T-helper 17 cell (primary cell): ENCODE results near the gene UCK2. TPM values are rescaled to one million over a fixed set of nuclear protein-coding genes. Genes with fewer than 3 reads are reported as not detected.

Experiments
- ATAC-seq: fragments of 150-1000 bp; cut with Tn5 transposase; 2 replicates; pipeline ENCODE4 v1.10.0; 2021; ENCODE audit warnings: mild to moderate bottlenecking, moderate library complexity
- DNase-seq, 3 donors: peaks; one replicate each; pipeline versions ENCODE4 v3.0.0 to v3.0.0-alpha.2; 2020 to 2021
- H3K9me3 ChIP-seq: one replicate; pipeline ENCODE4 v1.7.0; 2013; ENCODE audit warnings: low read length, mild to moderate bottlenecking; ENCODE audit not compliant: control insufficient read depth, poor library complexity, severe bottlenecking
- H3K27ac Mint-ChIP-seq: one replicate; pipeline ENCODE4 v1.8.0; 2022; ENCODE audit warnings: mild to moderate bottlenecking, moderate library complexity, mixed read lengths
- H3K27me3 Mint-ChIP-seq: one replicate; pipeline ENCODE4 v1.8.0; 2022; ENCODE audit warnings: mixed read lengths
- H3K36me3 Mint-ChIP-seq: one replicate; pipeline ENCODE4 v1.8.0; 2022; ENCODE audit warnings: low read depth, mixed read lengths
- H3K4me1 Mint-ChIP-seq: one replicate; pipeline ENCODE4 v1.8.0; 2022; ENCODE audit warnings: mild to moderate bottlenecking, mixed read lengths
- H3K4me3 Mint-ChIP-seq: one replicate; pipeline ENCODE4 v1.8.0; 2022; ENCODE audit warnings: mild to moderate bottlenecking, moderate library complexity, mixed read lengths
- total RNA-seq, 4 donors: library from RNA in 2 of 4; stranded (reverse) in 2 of 4; gene quantifications; one replicate each; pipeline ENCODE4 v1.2.3 and lab custom pipeline; 2022 to 2026

Gene UCK2
- total RNA-seq, 2 donors from 2014 or later = 3.3 to 5.6 TPM

- H3K4me1 Mint-ChIP-seq = peaks cover 2% of the 10 kb centered on the region
- H3K27ac Mint-ChIP-seq = no peak overlapping the region
- ATAC-seq = no peak
- no peak for DNase-seq
- H3K9me3 ChIP-seq = no peaks in the 10 kb centered on the region
- no peak overlapping the region for H3K4me3 Mint-ChIP-seq
- H3K36me3 Mint-ChIP-seq = peaks cover 2% of the 10 kb centered on the region
- H3K27me3 Mint-ChIP-seq = peaks cover 42% of the 10 kb centered on the region
Measured at GRCh38 chr1:165937829-165938228, 110.4 kb downstream of the UCK2 start.

DNA sequence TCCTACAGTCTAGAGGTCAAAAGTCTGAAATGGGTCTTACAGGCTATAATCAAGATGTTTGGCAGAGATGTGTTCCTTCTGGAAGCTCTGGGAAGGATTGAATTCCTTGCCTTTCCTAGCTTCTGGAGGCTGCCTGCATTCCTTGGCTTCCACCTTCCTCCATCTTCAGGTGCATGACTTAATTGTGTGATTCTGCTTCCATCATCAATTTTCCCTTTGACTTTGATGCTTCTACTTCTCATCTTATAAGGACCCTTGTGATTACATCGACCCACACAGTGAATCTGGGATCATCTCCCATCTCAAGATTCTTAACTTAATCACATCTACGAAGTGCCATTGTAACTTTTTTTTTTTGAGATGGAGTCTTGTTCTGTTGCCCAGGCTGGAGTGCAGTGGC is 111.4 kb downstream of the UCK2 start:
- H3K9me3 ChIP-seq = no peaks in the 10 kb centered on the region
- Mint-ChIP-seq H3K4me3 (no peak overlapping the region), H3K27ac (no peak overlapping the region), H3K4me1 (peaks cover 2% of the 10 kb centered on the region), H3K36me3 (peaks cover 2% of the 10 kb centered on the region), H3K27me3 (peaks cover 46% of the 10 kb centered on the region)
- ATAC-seq (no peak), DNase-seq (no peak)

DNA sequence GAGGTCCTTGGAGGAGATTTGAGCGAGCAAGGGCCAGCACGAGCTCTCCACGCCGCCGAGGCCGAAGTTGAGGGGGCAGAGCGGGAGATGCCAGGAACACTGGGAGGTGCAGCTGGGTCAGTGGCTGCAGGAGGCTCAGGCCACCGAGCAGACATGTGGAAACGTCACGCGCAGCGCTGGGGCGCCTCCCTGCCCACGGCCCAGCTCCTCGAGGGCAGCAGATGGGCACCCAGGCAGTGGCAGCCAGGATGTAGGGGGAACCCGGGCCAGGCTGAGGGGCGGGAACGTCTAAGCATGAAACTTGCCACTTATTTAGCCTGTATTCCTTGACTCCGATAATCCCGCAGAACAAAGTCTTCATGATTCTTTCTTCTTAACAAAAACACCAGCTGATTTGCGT is 114.1 kb downstream of the UCK2 start:
- Mint-ChIP-seq H3K27me3 (peaks cover 48% of the 10 kb centered on the region), H3K36me3 (peaks cover 2% of the 10 kb centered on the region), H3K4me1 (peaks cover 5% of the 10 kb centered on the region), H3K4me3 (no peak overlapping the region), H3K27ac (peak overlapping the region; percentile 4)
- no peak for ATAC-seq
- H3K9me3 ChIP-seq = no peaks in the 10 kb centered on the region
- no peak for DNase-seq

DNA sequence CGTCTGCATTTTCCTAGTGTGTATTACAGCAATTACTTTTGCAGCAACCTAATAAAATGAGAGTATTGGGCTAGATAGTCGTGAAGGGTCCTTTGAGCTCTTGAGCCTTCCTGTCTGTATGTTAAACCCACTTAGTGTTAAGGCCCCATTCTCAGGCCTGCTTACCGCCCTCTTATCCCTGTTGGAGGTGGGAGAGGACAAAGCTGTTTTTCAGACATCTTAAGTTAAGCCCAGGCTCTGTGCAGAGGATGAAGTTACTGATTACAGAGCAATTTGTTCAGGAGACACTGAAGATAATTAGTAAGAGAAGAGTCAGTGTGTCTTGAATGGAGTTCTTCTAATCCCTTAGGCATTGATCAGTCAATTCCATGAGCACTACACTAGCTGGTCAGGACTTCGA is 114.6 kb downstream of the UCK2 start:
- no peaks in the 10 kb centered on the region for H3K9me3 ChIP-seq
- Mint-ChIP-seq H3K27me3 (peaks cover 48% of the 10 kb centered on the region), H3K36me3 (peaks cover 2% of the 10 kb centered on the region), H3K27ac (no peak overlapping the region), H3K4me3 (no peak overlapping the region), H3K4me1 (peaks cover 5% of the 10 kb centered on the region)
- DNase-seq = no peak
- ATAC-seq = no peak

DNA sequence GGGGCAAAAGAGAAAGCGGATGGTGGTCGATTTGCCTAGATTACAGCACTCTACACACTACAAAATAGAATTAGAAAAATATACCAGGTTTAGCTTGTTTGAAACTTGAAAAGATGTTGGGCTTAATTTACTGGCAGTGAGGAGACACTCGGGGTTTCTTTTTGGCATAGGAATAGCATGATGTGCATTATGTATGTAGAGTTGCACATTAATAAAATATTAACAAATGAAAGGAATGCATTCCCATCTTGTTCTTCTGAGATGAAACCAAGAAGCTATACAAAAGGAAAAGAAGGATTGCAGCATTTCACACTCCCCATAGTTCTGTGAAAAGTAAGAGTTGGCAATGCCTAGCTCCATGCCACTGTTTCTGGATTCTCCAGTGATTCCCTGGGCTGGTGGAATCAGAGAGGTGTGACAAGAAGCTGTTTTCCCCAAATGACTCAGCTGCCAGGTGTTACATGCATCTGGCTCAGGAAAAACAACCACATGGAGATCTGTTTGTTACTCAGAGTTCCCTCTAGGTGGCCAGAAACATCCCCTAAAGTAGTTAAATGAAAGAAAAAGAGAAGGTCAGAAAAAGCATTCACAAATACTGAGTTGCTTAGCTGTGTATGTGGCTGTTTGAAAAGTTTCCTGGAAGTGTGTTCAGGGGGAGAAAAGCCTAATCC is 115.6 kb downstream of the UCK2 start:
- ATAC-seq = no peak
- H3K4me3 Mint-ChIP-seq = no peak overlapping the region
- no peaks in the 10 kb centered on the region for H3K9me3 ChIP-seq
- H3K27ac Mint-ChIP-seq = peak overlapping the region; percentile 59
- peaks cover 2% of the 10 kb centered on the region for H3K36me3 Mint-ChIP-seq
- DNase-seq = no peak
- H3K4me1 Mint-ChIP-seq = peaks cover 5% of the 10 kb centered on the region
- H3K27me3 Mint-ChIP-seq = peaks cover 58% of the 10 kb centered on the region

- H3K27ac Mint-ChIP-seq = no peak overlapping the region
- no peaks in the 10 kb centered on the region for H3K9me3 ChIP-seq
- H3K4me1 Mint-ChIP-seq = peaks cover 5% of the 10 kb centered on the region
- no peaks in the 10 kb centered on the region for H3K36me3 Mint-ChIP-seq
- no peak for ATAC-seq
- H3K4me3 Mint-ChIP-seq = no peak overlapping the region
- peaks cover 60% of the 10 kb centered on the region for H3K27me3 Mint-ChIP-seq
- DNase-seq = no peak
Measured at GRCh38 chr1:165945911-165946310, 118.5 kb downstream of the UCK2 start.

GRCh38 chr1:165947797-165948455 is 120.5 kb downstream of the UCK2 start:
- peaks cover 51% of the 10 kb centered on the region for H3K27me3 Mint-ChIP-seq
- H3K27ac Mint-ChIP-seq = no peak overlapping the region
- H3K9me3 ChIP-seq = no peaks in the 10 kb centered on the region
- H3K4me1 Mint-ChIP-seq = peaks cover 5% of the 10 kb centered on the region
- no peak for DNase-seq
- no peak overlapping the region for H3K4me3 Mint-ChIP-seq
- no peak for ATAC-seq
- H3K36me3 Mint-ChIP-seq = no peaks in the 10 kb centered on the region

GRCh38 chr1:165949335-165950130 is 122.1 kb downstream of the UCK2 start:
- H3K9me3 ChIP-seq = no peaks in the 10 kb centered on the region
- no peaks in the 10 kb centered on the region for H3K36me3 Mint-ChIP-seq
- no peak overlapping the region for H3K27ac Mint-ChIP-seq
- no peak for DNase-seq
- no peak overlapping the region for H3K4me3 Mint-ChIP-seq
- H3K27me3 Mint-ChIP-seq = peaks cover 58% of the 10 kb centered on the region
- no peak for ATAC-seq
- peaks cover 2% of the 10 kb centered on the region for H3K4me1 Mint-ChIP-seq

GRCh38 chr1:165954940-165955339 is 127.5 kb downstream of the UCK2 start:
- Mint-ChIP-seq H3K4me3 (no peak overlapping the region), H3K27ac (no peak overlapping the region), H3K27me3 (peaks cover 41% of the 10 kb centered on the region), H3K4me1 (no peaks in the 10 kb centered on the region), H3K36me3 (no peaks in the 10 kb centered on the region)
- H3K9me3 ChIP-seq = no peaks in the 10 kb centered on the region
- ATAC-seq (no peak), DNase-seq (no peak)

GRCh38 chr1:165958306-165958705 is 130.9 kb downstream of the UCK2 start:
- Mint-ChIP-seq H3K27me3 (peaks cover 33% of the 10 kb centered on the region), H3K36me3 (no peaks in the 10 kb centered on the region), H3K4me3 (no peak overlapping the region), H3K27ac (no peak overlapping the region), H3K4me1 (no peaks in the 10 kb centered on the region)
- ATAC-seq = no peak
- no peaks in the 10 kb centered on the region for H3K9me3 ChIP-seq
- DNase-seq = no peak

GRCh38 chr1:165960136-165960535 is 132.7 kb downstream of the UCK2 start:
- DNase-seq = no peak

DNA sequence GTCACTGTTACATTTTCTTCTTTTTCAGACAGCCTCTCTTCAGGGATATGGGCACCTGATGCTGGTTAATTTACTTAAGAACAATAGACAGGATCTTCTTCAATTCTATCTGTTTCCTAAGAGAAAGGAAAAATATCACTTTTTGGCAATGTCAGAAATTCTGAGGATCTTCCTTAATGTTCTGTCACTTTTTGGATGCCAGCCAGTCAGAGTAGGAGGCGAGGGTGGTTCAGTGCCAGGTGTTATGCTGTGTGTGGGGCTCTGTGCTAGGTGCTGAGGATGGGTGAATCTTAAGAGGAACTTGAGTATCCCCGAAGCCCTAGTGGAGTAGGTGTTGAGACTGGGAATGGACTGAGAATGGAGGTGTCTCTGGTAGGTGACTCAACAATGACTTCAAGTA is 133.5 kb downstream of the UCK2 start:
- peaks cover 20% of the 10 kb centered on the region for H3K27me3 Mint-ChIP-seq
- DNase-seq (no peak), ATAC-seq (no peak)
- no peaks in the 10 kb centered on the region for H3K9me3 ChIP-seq
- no peaks in the 10 kb centered on the region for H3K36me3 Mint-ChIP-seq
- no peak overlapping the region for H3K27ac Mint-ChIP-seq
- no peak overlapping the region for H3K4me3 Mint-ChIP-seq
- H3K4me1 Mint-ChIP-seq = no peaks in the 10 kb centered on the region

More at GRCh38 chr1:165960136-165960535, 132.7 kb downstream of the UCK2 start:
- Mint-ChIP-seq H3K27me3 (peaks cover 20% of the 10 kb centered on the region), H3K36me3 (no peaks in the 10 kb centered on the region), H3K4me3 (no peak overlapping the region), H3K27ac (no peak overlapping the region), H3K4me1 (no peaks in the 10 kb centered on the region)
- ATAC-seq = no peak
- no peaks in the 10 kb centered on the region for H3K9me3 ChIP-seq
